ENCODE data around the gene C19orf25.

DNA sequence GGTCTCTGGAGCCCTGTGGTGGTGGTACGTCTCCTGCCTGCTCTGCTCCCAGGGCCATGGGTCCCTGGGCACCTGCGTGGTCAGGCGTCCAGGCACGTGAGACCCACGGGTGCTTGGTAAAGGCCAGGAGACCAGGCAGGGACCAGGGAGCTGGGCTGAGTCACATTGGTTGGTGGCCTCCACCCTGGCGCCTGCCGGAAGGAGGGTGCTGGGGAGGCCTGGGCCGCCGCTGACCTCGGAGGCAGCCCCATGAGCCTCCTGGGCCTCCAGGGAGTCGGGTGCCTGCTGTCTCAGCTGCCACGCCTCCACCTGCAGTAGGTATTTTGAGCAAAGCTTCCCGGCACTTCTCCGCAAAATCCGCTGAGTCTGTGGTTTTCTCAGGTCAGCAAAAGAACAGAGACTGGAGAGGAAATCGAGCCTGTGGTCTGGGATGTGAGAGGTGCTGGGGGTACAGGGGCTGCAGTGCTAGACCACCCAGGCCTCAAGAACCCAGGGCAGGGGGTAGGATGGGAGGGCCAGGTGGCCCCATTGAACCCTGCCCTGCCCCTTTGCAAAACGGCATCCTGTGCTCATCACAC lies 41.3 kb upstream of the C19orf25 start:
- TF ChIP-seq, protein P1, sequence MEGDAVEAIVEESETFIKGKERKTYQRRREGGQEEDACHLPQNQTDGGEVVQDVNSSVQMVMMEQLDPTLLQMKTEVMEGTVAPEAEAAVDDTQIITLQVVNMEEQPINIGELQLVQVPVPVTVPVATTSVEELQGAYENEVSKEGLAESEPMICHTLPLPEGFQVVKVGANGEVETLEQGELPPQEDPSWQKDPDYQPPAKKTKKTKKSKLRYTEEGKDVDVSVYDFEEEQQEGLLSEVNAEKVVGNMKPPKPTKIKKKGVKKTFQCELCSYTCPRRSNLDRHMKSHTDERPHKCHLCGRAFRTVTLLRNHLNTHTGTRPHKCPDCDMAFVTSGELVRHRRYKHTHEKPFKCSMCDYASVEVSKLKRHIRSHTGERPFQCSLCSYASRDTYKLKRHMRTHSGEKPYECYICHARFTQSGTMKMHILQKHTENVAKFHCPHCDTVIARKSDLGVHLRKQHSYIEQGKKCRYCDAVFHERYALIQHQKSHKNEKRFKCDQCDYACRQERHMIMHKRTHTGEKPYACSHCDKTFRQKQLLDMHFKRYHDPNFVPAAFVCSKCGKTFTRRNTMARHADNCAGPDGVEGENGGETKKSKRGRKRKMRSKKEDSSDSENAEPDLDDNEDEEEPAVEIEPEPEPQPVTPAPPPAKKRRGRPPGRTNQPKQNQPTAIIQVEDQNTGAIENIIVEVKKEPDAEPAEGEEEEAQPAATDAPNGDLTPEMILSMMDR (IDR thresholded peaks at IDR 0.05; ENCODE audit: poor library complexity, severe bottlenecking) = no peak
- TF ChIP-seq, protein P2, sequence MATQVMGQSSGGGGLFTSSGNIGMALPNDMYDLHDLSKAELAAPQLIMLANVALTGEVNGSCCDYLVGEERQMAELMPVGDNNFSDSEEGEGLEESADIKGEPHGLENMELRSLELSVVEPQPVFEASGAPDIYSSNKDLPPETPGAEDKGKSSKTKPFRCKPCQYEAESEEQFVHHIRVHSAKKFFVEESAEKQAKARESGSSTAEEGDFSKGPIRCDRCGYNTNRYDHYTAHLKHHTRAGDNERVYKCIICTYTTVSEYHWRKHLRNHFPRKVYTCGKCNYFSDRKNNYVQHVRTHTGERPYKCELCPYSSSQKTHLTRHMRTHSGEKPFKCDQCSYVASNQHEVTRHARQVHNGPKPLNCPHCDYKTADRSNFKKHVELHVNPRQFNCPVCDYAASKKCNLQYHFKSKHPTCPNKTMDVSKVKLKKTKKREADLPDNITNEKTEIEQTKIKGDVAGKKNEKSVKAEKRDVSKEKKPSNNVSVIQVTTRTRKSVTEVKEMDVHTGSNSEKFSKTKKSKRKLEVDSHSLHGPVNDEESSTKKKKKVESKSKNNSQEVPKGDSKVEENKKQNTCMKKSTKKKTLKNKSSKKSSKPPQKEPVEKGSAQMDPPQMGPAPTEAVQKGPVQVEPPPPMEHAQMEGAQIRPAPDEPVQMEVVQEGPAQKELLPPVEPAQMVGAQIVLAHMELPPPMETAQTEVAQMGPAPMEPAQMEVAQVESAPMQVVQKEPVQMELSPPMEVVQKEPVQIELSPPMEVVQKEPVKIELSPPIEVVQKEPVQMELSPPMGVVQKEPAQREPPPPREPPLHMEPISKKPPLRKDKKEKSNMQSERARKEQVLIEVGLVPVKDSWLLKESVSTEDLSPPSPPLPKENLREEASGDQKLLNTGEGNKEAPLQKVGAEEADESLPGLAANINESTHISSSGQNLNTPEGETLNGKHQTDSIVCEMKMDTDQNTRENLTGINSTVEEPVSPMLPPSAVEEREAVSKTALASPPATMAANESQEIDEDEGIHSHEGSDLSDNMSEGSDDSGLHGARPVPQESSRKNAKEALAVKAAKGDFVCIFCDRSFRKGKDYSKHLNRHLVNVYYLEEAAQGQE (IDR thresholded peaks at IDR 0.05; ENCODE audit: borderline replicate concordance) = no peak
- TF ChIP-seq EZH2 (IDR thresholded peaks at IDR 0.05; ENCODE audit: borderline replicate concordance, insufficient read depth, low read length, poor library complexity, severe bottlenecking) (no peak), POLR2AphosphoS5 (IDR thresholded peaks at IDR 0.05) (no peak)
